HG02870 (cell line): ENCODE measurements around the gene KLC3.
"Not testable (repeated sequence)": the region's sequence is repeated elsewhere in the genome, so short reads cannot be mapped to it uniquely, and the experiment has no call there.

Source experiments
- ATAC-seq: cut with Tn5 transposase; IDR thresholded peaks from one replicate; pipeline ENCODE4 v1.9.1; 2021; ENCODE audit warnings: mild to moderate bottlenecking, moderate library complexity; ENCODE audit not compliant: unreplicated experiment

The KLC3 gene

GRCh38 chr19:45340232-45340898, at the start of gene KLC3:
KLC3 (plus strand) TSS chr19:45340750; CDS start chr19:45345542, 4,792 bp downstream.
- no peak for ATAC-seq

- ATAC-seq, result no peak
These were observed 48.7 kb upstream of the KLC3 start for GRCh38 chr19:45291834-45292233.

GRCh38 chr19:45293682-45294081, 46.9 kb upstream of the KLC3 start:
- no peak for ATAC-seq

GRCh38 chr19:45294291-45295029, 46.1 kb upstream of the KLC3 start:
- ATAC-seq, result no peak

DNA sequence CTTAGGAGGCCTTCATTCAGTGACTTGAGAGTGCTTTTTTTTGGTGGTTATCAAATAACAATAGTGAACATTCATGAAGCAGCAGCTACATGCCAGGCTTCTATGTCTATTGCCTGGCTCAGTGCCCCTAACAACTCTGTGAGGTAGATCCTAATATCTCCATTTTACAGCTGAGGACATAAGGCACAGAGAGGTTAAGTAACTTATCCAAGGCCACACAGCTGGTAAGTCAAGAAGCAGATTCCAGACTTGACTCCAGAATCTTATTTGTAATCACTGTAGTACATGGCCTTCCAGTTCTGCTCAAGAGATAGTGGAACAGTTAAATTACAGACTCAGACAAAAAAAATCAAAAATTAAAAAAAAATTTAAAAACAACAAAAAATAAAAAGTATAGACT, 44.7 kb upstream of the KLC3 start:
- ATAC-seq, result no peak

GRCh38 chr19:45296355-45296754, 44.2 kb upstream of the KLC3 start:
- ATAC-seq, result no peak

DNA sequence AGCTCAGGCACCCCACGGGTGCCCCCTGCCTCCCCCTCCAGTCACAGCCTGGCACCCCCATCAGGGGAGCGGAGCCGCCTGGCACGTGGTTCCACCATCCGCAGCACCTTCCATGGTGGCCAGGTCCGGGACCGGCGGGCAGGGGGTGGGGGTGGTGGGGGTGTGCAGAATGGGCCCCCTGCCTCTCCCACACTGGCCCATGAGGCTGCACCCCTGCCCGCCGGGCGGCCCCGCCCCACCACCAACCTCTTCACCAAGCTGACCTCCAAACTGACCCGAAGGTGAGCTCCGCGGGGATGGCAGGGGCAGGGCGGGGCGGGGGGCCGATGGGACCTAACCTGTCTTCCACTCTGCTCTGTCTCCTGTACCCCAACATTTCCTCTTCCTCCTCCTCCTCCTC, 42.9 kb upstream of the KLC3 start:
- no peak for ATAC-seq

DNA sequence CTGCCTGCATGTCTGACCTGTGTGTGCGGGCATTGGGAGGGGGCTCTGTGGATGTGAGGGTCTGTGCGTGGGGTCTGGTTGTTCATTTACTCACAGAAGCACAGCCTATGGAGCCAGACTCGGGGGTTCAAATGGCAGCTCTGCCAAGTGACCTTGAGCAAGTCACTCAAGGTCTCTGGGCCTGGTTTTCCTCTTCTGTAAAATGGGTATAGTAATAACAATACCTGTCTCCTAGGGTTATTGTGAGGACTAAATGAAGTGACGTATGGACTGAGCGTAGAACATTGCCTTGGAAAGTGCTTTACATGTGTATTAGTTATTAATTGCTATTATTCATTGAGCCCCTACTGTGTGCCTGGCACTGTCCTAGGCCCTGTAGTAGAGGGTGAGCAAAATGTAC, 42.3 kb upstream of the KLC3 start:
- no peak for ATAC-seq

- no peak for ATAC-seq
These were observed 40.8 kb upstream of the KLC3 start for GRCh38 chr19:45299719-45300118.

GRCh38 chr19:45302416-45302815, 38.1 kb upstream of the KLC3 start:
- ATAC-seq, result no peak

GRCh38 chr19:45303269-45304060, 37.1 kb upstream of the KLC3 start:
- ATAC-seq, result no peak

GRCh38 chr19:45304141-45304926, 36.2 kb upstream of the KLC3 start:
- ATAC-seq, result no peak

DNA sequence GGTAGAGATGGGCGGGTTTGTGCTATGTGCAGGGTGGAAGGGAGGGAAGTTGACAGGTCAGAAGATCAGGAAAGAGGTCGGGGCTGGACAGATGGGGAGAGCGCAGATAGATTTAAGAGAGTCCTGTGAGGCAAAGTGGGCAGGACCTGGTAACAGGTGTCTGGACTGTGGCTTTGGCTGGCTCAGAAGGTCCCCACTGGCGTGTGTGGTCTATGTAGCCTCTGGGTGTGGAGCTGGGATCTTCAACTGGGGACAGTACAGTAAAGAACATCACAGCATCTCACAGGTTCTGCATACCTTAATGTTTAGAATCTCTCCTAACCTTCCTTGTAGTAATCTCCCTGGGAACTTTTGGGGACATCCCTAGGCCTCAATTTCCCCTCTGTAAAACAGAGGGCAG, 35.5 kb upstream of the KLC3 start:
- ATAC-seq, result no peak

- no peak for ATAC-seq
These were observed 35.1 kb upstream of the KLC3 start for GRCh38 chr19:45305421-45305820.

DNA sequence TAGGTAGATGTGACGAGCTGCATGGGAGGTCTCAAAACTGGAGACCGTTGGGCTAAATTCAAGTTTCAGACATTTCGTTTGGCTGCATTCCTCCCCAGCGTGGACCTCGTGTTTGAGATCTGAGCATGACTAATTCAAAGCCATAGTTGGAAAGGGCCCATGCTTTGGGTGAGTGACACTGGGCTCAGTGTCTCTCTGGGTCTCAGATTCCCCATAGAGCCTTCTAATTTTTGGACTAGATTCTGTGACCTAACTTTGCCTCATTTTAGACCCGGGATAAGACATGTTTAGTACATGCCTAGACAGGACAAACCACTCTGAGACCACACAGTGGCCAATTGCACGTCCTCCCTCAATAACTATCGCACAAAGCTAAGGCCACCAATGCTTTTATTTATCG, 34.5 kb upstream of the KLC3 start:
- ATAC-seq, result no peak

- ATAC-seq, result no peak
These were observed 34.0 kb upstream of the KLC3 start for GRCh38 chr19:45306518-45307027.

GRCh38 chr19:45307361-45307760, 33.2 kb upstream of the KLC3 start:
- ATAC-seq, result no peak

- ATAC-seq, result not testable (repeated sequence)
These were observed 31.2 kb upstream of the KLC3 start for GRCh38 chr19:45309322-45309721.

GRCh38 chr19:45311621-45312020, 28.9 kb upstream of the KLC3 start:
- no peak for ATAC-seq

DNA sequence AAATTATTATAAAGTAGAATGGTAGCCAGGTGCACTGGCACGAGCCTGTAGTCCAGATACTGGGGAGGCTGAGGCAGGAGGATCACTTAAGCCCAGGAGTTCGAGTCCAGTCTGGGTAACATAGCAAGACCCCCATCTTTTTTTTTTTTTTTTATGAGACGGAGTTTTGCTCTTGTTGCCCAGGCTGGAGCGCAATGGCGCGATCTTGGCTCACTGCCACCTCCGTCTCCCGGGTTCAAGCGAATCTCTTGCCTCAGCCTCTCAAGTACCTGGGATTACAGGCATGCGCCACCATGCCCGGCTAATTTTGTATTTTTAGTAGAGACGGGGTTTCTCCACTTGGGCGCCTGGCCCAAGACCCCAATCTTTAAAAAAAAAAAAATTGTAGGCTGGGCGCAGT, 28.3 kb upstream of the KLC3 start:
- not testable (repeated sequence) for ATAC-seq
